Liver (tissue), 9 donors: ENCODE data around the gene RAET1G. TPM values are rescaled to one million over a fixed set of nuclear protein-coding genes. Genes with fewer than 3 reads are reported as not detected.
A peak's percentile ranks its signal among the peaks of the same experiment; 100 is the strongest.

ENCODE experiments used
- DNase-seq: peaks from one replicate; pipeline ENCODE4 v3.0.0-alpha.2; 2017; ENCODE audit warnings: low spot score
- H3K27ac ChIP-seq, 2 donors: one replicate each; pipeline ENCODE4 v1.7.0; 2013; ENCODE audit warnings: inconsistent platforms in 2 of 2, low read length in 2 of 2, control low read depth in 1 of 2, low read depth in 1 of 2, mild to moderate bottlenecking in 1 of 2
- H3K27me3 ChIP-seq, 4 donors: one replicate each; pipeline versions ENCODE4 v1.6.1 to v1.7.0; 2013; ENCODE audit warnings: low read length in 3 of 4, inconsistent platforms in 1 of 4, mild to moderate bottlenecking in 1 of 4, moderate library complexity in 1 of 4; ENCODE audit not compliant: control insufficient read depth in 4 of 4, insufficient read depth in 4 of 4
- H3K36me3 ChIP-seq, 4 donors: one replicate each; pipeline versions ENCODE4 v1.6.1 to v1.7.0; 2013; ENCODE audit warnings: low read length in 3 of 4, mild to moderate bottlenecking in 3 of 4, low read depth in 1 of 4, moderate library complexity in 1 of 4; ENCODE audit not compliant: control insufficient read depth in 4 of 4, insufficient read depth in 3 of 4
- H3K4me1 ChIP-seq, 4 donors: one replicate each; pipeline versions ENCODE4 v1.6.1 to v1.7.0; 2013; ENCODE audit warnings: low read length in 3 of 4, mild to moderate bottlenecking in 3 of 4, moderate library complexity in 1 of 4; ENCODE audit not compliant: control insufficient read depth in 4 of 4, insufficient read depth in 4 of 4
- H3K4me3 ChIP-seq, 3 donors: one replicate each; pipeline versions ENCODE4 v1.6.1 to v1.7.0; 2013; ENCODE audit warnings: low read length in 3 of 3, control low read depth in 1 of 3, low read depth in 1 of 3, mild to moderate bottlenecking in 1 of 3
- H3K9ac ChIP-seq, 2 donors: one replicate each; pipeline ENCODE4 v1.7.0; 2013; ENCODE audit warnings: low read length in 2 of 2, mild to moderate bottlenecking in 2 of 2, moderate library complexity in 2 of 2, control low read depth in 1 of 2, low read depth in 1 of 2
- H3K9me3 ChIP-seq, 4 donors: one replicate each; pipeline versions ENCODE4 v1.6.1 to v1.7.0; 2013; ENCODE audit warnings: low read length in 3 of 4; ENCODE audit not compliant: control insufficient read depth in 4 of 4
- EGR1 ChIP-seq, 2 donors: IDR thresholded peaks; 2 replicates each; pipeline ENCODE4 v1.6.1; 2016 to 2018; ENCODE audit warnings: antibody characterized with exemption in 2 of 2, low read depth in 2 of 2
- FOXA1 ChIP-seq: IDR thresholded peaks from 2 replicates; pipeline ENCODE4 v1.6.1; 2016; ENCODE audit warnings: antibody characterized with exemption
- FOXA2 ChIP-seq: IDR thresholded peaks from 2 replicates; pipeline ENCODE4 v1.6.1; 2016; ENCODE audit warnings: antibody characterized with exemption
- GABPA ChIP-seq, 2 donors: IDR thresholded peaks in 1 of 2; conservative IDR thresholded peaks in 1 of 2; 2 replicates each; pipeline ENCODE4 v1.6.1; 2016; ENCODE audit warnings: antibody characterized with exemption in 2 of 2, mild to moderate bottlenecking in 1 of 2, moderate library complexity in 1 of 2
- HNF4A ChIP-seq, 2 donors: conservative IDR thresholded peaks; 2 replicates each; pipeline ENCODE4 v1.6.1; 2016; ENCODE audit warnings: antibody characterized with exemption in 2 of 2, mild to moderate bottlenecking in 2 of 2
- JUND ChIP-seq, 2 donors: IDR thresholded peaks; 2 replicates each; pipeline ENCODE4 v1.6.1; 2016; ENCODE audit warnings: antibody characterized with exemption in 2 of 2
- MAX ChIP-seq: IDR thresholded peaks from 2 replicates; pipeline ENCODE4 v1.6.1; 2016; ENCODE audit warnings: antibody characterized with exemption
- NR2F2 ChIP-seq: IDR thresholded peaks from 2 replicates; pipeline ENCODE4 v1.6.1; 2016; ENCODE audit warnings: antibody characterized with exemption
- RAD21 ChIP-seq, 2 donors: IDR thresholded peaks; 2 replicates each; pipeline ENCODE4 v1.6.1; 2016; ENCODE audit warnings: antibody characterized with exemption in 2 of 2, mild to moderate bottlenecking in 2 of 2
- RXRA ChIP-seq, 2 donors: IDR thresholded peaks; 2 replicates each; pipeline ENCODE4 v1.6.1; 2017 to 2018; ENCODE audit warnings: antibody characterized with exemption in 2 of 2, mild to moderate bottlenecking in 1 of 2
- SP1 ChIP-seq: IDR thresholded peaks from 2 replicates; pipeline ENCODE4 v1.6.1; 2018; ENCODE audit warnings: antibody characterized with exemption, mild to moderate bottlenecking
- TAF1 ChIP-seq: conservative IDR thresholded peaks from 2 replicates; pipeline ENCODE4 v1.6.1; 2016; ENCODE audit warnings: antibody characterized with exemption, mild to moderate bottlenecking
- YY1 ChIP-seq: IDR thresholded peaks from 2 replicates; pipeline ENCODE4 v1.6.1; 2016; ENCODE audit warnings: antibody characterized with exemption, mild to moderate bottlenecking
- WGBS: extraction: QIAGEN DNeasy Blood & Tissue Kit; methylation state at CpG from one replicate; pipeline ENCODE4 v1.1.7; 2013; 5-methylcytosine and 5-hydroxymethylcytosine counted together
- polyA plus RNA-seq, 2 donors: library from polyadenylated mRNA; stranded (reverse) in 1 of 2; unstranded in 1 of 2; fragments of 200-250 nt in 1 of 2; fragments of >200 nt in 1 of 2; fragmentation: Nextera tagmentation in 1 of 2; extraction: Ambion mirVana in 1 of 2; gene quantifications; one replicate each; pipeline versions ENCODE4 v1.2.1 to v1.2.3, GENCODE V29; 2013 to 2015
- total RNA-seq, 2 donors: library from RNA; depleted of rRNA; stranded (reverse); fragments of >200 nt; gene quantifications; one replicate each; pipeline ENCODE4 v1.2.3, GENCODE V29; 2014
- TF ChIP-seq, protein P1 (sequence below): IDR thresholded peaks from 2 replicates; pipeline ENCODE4 v1.6.1; 2016; ENCODE audit warnings: antibody characterized with exemption
- TF ChIP-seq, protein P2 (sequence below): IDR thresholded peaks from 2 replicates; pipeline ENCODE4 v1.6.1; 2016; ENCODE audit warnings: antibody characterized with exemption
- TF ChIP-seq, protein P3 (sequence below): fragments of 150-350 bp; IDR thresholded peaks from 2 replicates; pipeline ENCODE4 v1.5.1; 2017; ENCODE audit warnings: improper control_type of control experiment, low read depth, low read length; ENCODE audit not compliant: missing input control
- TF ChIP-seq, protein P4 (sequence below): IDR thresholded peaks from 2 replicates; pipeline ENCODE4 v1.6.1; 2016; ENCODE audit warnings: antibody characterized with exemption, mild to moderate bottlenecking
- donor health status: healthy.
- donor health status: healthy.
- donor health status: healthy.
- donor health status: healthy.
- donor health status: healthy.

The RAET1G gene
- total and polyA plus RNA-seq, 4 donors = not detected

- no peaks in the 10 kb centered on the region for H3K27me3 ChIP-seq
- peak overlapping the region in 1 of 3 donors; percentile 32 for H3K4me3 ChIP-seq
- no peak overlapping the region for H3K9ac ChIP-seq
- peak overlapping the region in 1 of 2 donors; percentile 46 for H3K27ac ChIP-seq
- H3K36me3 ChIP-seq = no peaks in the 10 kb centered on the region
- no peak for DNase-seq
- 82% methylated on average over 3 of the region's 3 CpGs for WGBS
- no peaks in the 10 kb centered on the region for H3K9me3 ChIP-seq
- TF ChIP-seq, protein P1, sequence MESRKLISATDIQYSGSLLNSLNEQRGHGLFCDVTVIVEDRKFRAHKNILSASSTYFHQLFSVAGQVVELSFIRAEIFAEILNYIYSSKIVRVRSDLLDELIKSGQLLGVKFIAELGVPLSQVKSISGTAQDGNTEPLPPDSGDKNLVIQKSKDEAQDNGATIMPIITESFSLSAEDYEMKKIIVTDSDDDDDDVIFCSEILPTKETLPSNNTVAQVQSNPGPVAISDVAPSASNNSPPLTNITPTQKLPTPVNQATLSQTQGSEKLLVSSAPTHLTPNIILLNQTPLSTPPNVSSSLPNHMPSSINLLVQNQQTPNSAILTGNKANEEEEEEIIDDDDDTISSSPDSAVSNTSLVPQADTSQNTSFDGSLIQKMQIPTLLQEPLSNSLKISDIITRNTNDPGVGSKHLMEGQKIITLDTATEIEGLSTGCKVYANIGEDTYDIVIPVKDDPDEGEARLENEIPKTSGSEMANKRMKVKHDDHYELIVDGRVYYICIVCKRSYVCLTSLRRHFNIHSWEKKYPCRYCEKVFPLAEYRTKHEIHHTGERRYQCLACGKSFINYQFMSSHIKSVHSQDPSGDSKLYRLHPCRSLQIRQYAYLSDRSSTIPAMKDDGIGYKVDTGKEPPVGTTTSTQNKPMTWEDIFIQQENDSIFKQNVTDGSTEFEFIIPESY = no peak
- no peak for TF ChIP-seq RAD21 (IDR thresholded peaks at IDR 0.05)
- TF ChIP-seq, protein P2, sequence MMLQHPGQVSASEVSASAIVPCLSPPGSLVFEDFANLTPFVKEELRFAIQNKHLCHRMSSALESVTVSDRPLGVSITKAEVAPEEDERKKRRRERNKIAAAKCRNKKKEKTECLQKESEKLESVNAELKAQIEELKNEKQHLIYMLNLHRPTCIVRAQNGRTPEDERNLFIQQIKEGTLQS = no peak
- TF ChIP-seq HNF4A (conservative IDR thresholded peaks at IDR 0.05) = no peak
- TF ChIP-seq MAX = no peak
- TF ChIP-seq NR2F2 = no peak
- TF ChIP-seq YY1 = no peak
- no peak for TF ChIP-seq RXRA (IDR thresholded peaks at IDR 0.05)
- H3K4me1 ChIP-seq = peaks cover 3 to 11% (median 7%) of the 10 kb centered on the region in 4 donors
Observed at GRCh38 chr6:149896491-149896890, 26.4 kb downstream of the RAET1G start.

- H3K27ac ChIP-seq = no peak overlapping the region
- H3K27me3 ChIP-seq = no peaks in the 10 kb centered on the region
- TF ChIP-seq GABPA (IDR thresholded peaks at IDR 0.05 in 1 of 2, conservative IDR thresholded peaks at IDR 0.05 in 1 of 2) (no peak), JUND (IDR thresholded peaks at IDR 0.05) (no peak), YY1 (no peak), RAD21 (IDR thresholded peaks at IDR 0.05) (no peak), FOXA1 (no peak), RXRA (IDR thresholded peaks at IDR 0.05) (no peak), FOXA2 (no peak)
- TF ChIP-seq, protein P2 = no peak
- TF ChIP-seq, protein P3, sequence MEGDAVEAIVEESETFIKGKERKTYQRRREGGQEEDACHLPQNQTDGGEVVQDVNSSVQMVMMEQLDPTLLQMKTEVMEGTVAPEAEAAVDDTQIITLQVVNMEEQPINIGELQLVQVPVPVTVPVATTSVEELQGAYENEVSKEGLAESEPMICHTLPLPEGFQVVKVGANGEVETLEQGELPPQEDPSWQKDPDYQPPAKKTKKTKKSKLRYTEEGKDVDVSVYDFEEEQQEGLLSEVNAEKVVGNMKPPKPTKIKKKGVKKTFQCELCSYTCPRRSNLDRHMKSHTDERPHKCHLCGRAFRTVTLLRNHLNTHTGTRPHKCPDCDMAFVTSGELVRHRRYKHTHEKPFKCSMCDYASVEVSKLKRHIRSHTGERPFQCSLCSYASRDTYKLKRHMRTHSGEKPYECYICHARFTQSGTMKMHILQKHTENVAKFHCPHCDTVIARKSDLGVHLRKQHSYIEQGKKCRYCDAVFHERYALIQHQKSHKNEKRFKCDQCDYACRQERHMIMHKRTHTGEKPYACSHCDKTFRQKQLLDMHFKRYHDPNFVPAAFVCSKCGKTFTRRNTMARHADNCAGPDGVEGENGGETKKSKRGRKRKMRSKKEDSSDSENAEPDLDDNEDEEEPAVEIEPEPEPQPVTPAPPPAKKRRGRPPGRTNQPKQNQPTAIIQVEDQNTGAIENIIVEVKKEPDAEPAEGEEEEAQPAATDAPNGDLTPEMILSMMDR = no peak
- no peaks in the 10 kb centered on the region for H3K36me3 ChIP-seq
- DNase-seq = no peak
- H3K9ac ChIP-seq = no peak overlapping the region
- H3K9me3 ChIP-seq = no peaks in the 10 kb centered on the region
- H3K4me1 ChIP-seq = peaks cover 3 to 11% (median 7%) of the 10 kb centered on the region in 4 donors
- H3K4me3 ChIP-seq = no peak overlapping the region
- 71% methylated on average over 5 of the region's 5 CpGs for WGBS
Observed at GRCh38 chr6:149895833-149896271, 27.1 kb downstream of the RAET1G start.

GRCh38 chr6:149895048-149895590, 27.8 kb downstream of the RAET1G start:
- H3K36me3 ChIP-seq = no peaks in the 10 kb centered on the region
- H3K4me3 ChIP-seq = no peak overlapping the region
- DNase-seq = no peak
- H3K9me3 ChIP-seq = no peaks in the 10 kb centered on the region
- H3K9ac ChIP-seq = no peak overlapping the region
- no peak overlapping the region for H3K27ac ChIP-seq
- H3K4me1 ChIP-seq = peaks cover 3 to 11% (median 7%) of the 10 kb centered on the region in 4 donors
- H3K27me3 ChIP-seq = no peaks in the 10 kb centered on the region
- 66% methylated on average over 7 of the region's 7 CpGs for WGBS
- TF ChIP-seq SP1 (peak; percentile 8), TAF1 (no peak), NR2F2 (peak; percentile 38), MAX (no peak), EGR1 (IDR thresholded peaks at IDR 0.05; ENCODE audit: low read depth in 2 of 2) (no peak), RAD21 (IDR thresholded peaks at IDR 0.05) (no peak), JUND (IDR thresholded peaks at IDR 0.05) (no peak)
- TF ChIP-seq, protein P2 = no peak
- TF ChIP-seq, protein P4, sequence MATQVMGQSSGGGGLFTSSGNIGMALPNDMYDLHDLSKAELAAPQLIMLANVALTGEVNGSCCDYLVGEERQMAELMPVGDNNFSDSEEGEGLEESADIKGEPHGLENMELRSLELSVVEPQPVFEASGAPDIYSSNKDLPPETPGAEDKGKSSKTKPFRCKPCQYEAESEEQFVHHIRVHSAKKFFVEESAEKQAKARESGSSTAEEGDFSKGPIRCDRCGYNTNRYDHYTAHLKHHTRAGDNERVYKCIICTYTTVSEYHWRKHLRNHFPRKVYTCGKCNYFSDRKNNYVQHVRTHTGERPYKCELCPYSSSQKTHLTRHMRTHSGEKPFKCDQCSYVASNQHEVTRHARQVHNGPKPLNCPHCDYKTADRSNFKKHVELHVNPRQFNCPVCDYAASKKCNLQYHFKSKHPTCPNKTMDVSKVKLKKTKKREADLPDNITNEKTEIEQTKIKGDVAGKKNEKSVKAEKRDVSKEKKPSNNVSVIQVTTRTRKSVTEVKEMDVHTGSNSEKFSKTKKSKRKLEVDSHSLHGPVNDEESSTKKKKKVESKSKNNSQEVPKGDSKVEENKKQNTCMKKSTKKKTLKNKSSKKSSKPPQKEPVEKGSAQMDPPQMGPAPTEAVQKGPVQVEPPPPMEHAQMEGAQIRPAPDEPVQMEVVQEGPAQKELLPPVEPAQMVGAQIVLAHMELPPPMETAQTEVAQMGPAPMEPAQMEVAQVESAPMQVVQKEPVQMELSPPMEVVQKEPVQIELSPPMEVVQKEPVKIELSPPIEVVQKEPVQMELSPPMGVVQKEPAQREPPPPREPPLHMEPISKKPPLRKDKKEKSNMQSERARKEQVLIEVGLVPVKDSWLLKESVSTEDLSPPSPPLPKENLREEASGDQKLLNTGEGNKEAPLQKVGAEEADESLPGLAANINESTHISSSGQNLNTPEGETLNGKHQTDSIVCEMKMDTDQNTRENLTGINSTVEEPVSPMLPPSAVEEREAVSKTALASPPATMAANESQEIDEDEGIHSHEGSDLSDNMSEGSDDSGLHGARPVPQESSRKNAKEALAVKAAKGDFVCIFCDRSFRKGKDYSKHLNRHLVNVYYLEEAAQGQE = no peak
